Ectodermal cell (in vitro differentiated cells): ENCODE data around the gene IQCF2. TPM values are rescaled to one million over a fixed set of nuclear protein-coding genes. Genes with fewer than 3 reads are reported as not detected.

Experiments
- H3K27ac ChIP-seq: 2 replicates; pipeline ENCODE4 v1.7.0; 2013; ENCODE audit warnings: mild to moderate bottlenecking, low read depth, low read length; ENCODE audit not compliant: insufficient read depth, poor library complexity, severe bottlenecking
- H3K27me3 ChIP-seq: 2 replicates; pipeline ENCODE4 v1.7.0; 2013; ENCODE audit warnings: mild to moderate bottlenecking, low read length; ENCODE audit not compliant: insufficient read depth, control insufficient read depth, poor library complexity, severe bottlenecking
- H3K36me3 ChIP-seq: one replicate; pipeline ENCODE4 v1.7.0; 2013; ENCODE audit warnings: low read length; ENCODE audit not compliant: control insufficient read depth, insufficient read depth
- H3K4me1 ChIP-seq: one replicate; pipeline ENCODE4 v1.7.0; 2013; ENCODE audit warnings: low read length; ENCODE audit not compliant: control insufficient read depth, insufficient read depth
- H3K4me3 ChIP-seq: 2 replicates; pipeline ENCODE4 v1.7.0; 2013; ENCODE audit warnings: low read depth, low read length, control low read depth; ENCODE audit not compliant: insufficient read depth
- H3K9me3 ChIP-seq: 2 replicates; pipeline ENCODE4 v1.7.0; 2013; ENCODE audit warnings: mild to moderate bottlenecking, low read length, moderate library complexity; ENCODE audit not compliant: control insufficient read depth
- WGBS, 2 experiments: methylation state at CpG; one replicate each; pipeline ENCODE4 v1.1.7; 2013; ENCODE audit warnings: missing lambda C conversion rate in 2 of 2; 5-methylcytosine and 5-hydroxymethylcytosine counted together
- polyA plus RNA-seq, 4 experiments: library from polyadenylated mRNA; stranded (reverse); fragments of 50-300 nt; gene quantifications; one replicate each; pipeline ENCODE4 v1.2.3, GENCODE V29; 2013

The IQCF2 gene
- not detected for polyA plus RNA-seq (2013, experiment 1 of 4)
- not detected for polyA plus RNA-seq (2013, experiment 2 of 4)
- not detected for polyA plus RNA-seq (2013, experiment 3 of 4)
- polyA plus RNA-seq (2013, experiment 4 of 4), result not detected

- WGBS, 2 experiments, result 93 to 94% methylated on average over 7 of the region's 7 CpGs
- H3K9me3 ChIP-seq, result no peaks in the 10 kb centered on the region
- no peak within 1 kb of the TSS for H3K27ac ChIP-seq
- H3K27me3 ChIP-seq, result no peaks in the 10 kb centered on the region
- H3K36me3 ChIP-seq, result no peaks in the 10 kb centered on the region
- H3K4me1 ChIP-seq, result no peaks in the 10 kb centered on the region
- no peak within 1 kb of the TSS for H3K4me3 ChIP-seq
Measured at GRCh38 chr3:51860703-51861665, at the start of gene IQCF2. Gene IQCF2 (plus strand): TSS chr3:51861615. CDS start chr3:51861667, 52 bp downstream.

DNA sequence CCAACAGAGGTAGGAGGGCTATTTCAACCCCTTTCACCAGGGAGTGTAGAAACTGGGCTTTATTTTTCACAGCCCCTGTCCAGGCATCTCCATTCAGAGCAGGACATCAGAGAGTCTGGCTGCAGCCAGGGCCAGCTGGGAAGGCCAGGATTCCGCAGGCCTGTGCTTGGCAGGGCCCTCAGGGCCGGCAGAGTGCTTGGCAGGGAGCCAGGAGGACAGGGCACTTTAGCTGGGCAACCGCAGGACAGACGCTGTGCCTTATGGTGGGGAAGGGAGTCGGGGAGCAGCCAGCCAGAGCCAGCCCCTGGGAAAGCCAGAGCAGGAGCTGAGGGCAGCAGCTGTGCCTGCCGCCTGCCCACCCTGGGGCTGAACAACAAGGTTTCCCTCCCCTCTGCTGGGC, 47.9 kb upstream of the IQCF2 start:
- no peaks in the 10 kb centered on the region for H3K9me3 ChIP-seq
- H3K27me3 ChIP-seq, result no peaks in the 10 kb centered on the region
- 85 to 88% methylated on average over 6 of the region's 6 CpGs for WGBS, 2 experiments
- no peaks in the 10 kb centered on the region for H3K4me1 ChIP-seq
- H3K36me3 ChIP-seq, result no peaks in the 10 kb centered on the region
- H3K4me3 ChIP-seq, result no peak overlapping the region
- no peak overlapping the region for H3K27ac ChIP-seq

DNA sequence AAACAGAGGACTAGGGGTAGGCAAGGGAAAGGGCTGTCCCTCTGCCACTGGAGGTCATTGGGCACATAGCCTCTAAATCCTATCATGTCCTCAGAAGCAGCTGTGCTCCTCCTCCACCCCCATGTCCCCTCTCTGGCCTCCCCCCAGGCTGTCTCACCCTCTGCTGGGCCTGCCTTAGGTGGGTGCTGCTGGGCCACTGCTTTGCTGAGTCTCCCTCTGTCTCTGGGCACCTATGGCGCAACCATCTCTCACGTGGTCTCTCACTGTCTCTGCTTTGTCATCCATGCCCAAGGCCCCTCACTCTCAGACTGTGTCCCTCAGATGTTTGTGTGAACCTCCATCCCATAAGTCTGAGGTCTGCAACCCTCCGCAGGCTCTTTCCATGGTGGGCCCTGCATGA, 47.4 kb upstream of the IQCF2 start:
- Histone ChIP-seq H3K4me3 (no peak overlapping the region), H3K36me3 (no peaks in the 10 kb centered on the region), H3K9me3 (no peaks in the 10 kb centered on the region), H3K4me1 (no peaks in the 10 kb centered on the region), H3K27ac (no peak overlapping the region), H3K27me3 (no peaks in the 10 kb centered on the region)
- WGBS, 2 experiments, result 95 to 97% methylated on average over 3 of the region's 3 CpGs

DNA sequence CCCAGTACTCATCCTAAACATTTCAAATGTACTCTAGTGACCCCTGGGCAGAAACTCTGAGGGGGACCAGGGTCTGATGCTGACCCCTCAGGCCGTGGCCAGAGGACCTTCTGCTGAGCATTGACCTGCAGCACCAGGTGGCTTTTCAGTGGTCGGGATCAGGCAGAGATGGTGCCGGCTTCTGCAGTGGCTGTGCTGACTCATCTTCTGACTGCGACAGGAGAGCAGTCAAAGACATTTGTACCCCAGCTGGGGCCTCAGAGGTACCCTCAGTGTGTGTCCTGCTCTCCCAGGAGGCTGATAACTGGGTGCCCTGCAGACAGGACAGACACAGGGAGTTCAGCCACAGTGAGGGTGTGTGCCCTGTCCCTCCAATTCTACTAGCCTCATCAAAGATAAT, 45.8 kb upstream of the IQCF2 start:
- H3K36me3 ChIP-seq, result no peaks in the 10 kb centered on the region
- no peaks in the 10 kb centered on the region for H3K27me3 ChIP-seq
- no peak overlapping the region for H3K27ac ChIP-seq
- no peaks in the 10 kb centered on the region for H3K4me1 ChIP-seq
- H3K4me3 ChIP-seq, result no peak overlapping the region
- 76 to 79% methylated on average over 4 of the region's 4 CpGs for WGBS, 2 experiments
- H3K9me3 ChIP-seq, result no peaks in the 10 kb centered on the region

DNA sequence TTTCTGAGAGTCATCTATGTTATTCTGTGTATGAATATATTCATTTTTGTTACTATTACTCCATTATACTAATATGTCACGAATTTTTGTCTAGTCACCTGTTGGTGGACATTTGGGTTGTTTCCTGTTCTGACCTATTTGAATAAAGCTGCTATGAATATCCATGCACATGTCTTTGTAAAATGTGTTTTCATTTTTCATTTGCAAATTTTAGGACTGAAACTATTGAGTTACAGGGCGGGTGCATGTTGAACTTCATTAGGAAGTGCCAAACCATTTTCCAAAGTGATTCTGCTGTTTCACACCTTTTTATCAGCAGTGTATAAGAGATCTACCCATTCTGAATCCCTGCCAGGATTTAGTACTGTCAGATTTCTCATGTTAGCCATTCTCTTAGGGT, 44.7 kb upstream of the IQCF2 start:
- H3K4me3 ChIP-seq, result no peak overlapping the region
- no peaks in the 10 kb centered on the region for H3K4me1 ChIP-seq
- no peaks in the 10 kb centered on the region for H3K9me3 ChIP-seq
- no peaks in the 10 kb centered on the region for H3K27me3 ChIP-seq
- no peak overlapping the region for H3K27ac ChIP-seq
- 93 to 95% methylated on average over 1 to 2 of the region's 2 CpGs for WGBS, 2 experiments
- no peaks in the 10 kb centered on the region for H3K36me3 ChIP-seq

DNA sequence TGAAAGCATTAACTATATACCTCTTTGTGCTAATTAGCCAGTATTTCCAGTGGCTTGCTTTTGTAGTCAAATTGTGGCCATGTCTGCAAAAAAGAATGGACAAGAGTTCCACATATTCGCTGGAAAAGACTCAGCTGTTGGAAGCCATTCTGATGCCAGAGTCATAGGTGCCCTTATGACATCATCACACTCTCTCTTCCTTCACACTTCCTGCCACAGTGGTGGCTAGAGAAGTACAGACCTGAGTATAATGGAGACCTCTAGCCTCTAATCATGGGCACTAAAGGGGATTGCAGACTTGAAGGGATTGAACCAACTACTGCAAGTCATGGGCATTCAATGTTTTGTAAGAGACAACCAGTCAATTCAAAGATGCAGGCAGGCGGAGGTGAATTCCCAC, 44.0 kb upstream of the IQCF2 start:
- 92 to 95% methylated on average over 2 of the region's 2 CpGs for WGBS, 2 experiments
- Histone ChIP-seq H3K4me1 (no peaks in the 10 kb centered on the region), H3K36me3 (no peaks in the 10 kb centered on the region), H3K4me3 (no peak overlapping the region), H3K27me3 (no peaks in the 10 kb centered on the region), H3K27ac (no peak overlapping the region), H3K9me3 (no peaks in the 10 kb centered on the region)

- no peak overlapping the region for H3K4me3 ChIP-seq
- H3K36me3 ChIP-seq, result no peaks in the 10 kb centered on the region
- no peaks in the 10 kb centered on the region for H3K9me3 ChIP-seq
- no peak overlapping the region for H3K27ac ChIP-seq
- no peaks in the 10 kb centered on the region for H3K27me3 ChIP-seq
- no peaks in the 10 kb centered on the region for H3K4me1 ChIP-seq
- 95 to 96% methylated on average over 15 of the region's 15 CpGs for WGBS, 2 experiments
Measured at GRCh38 chr3:51819151-51819550, 42.3 kb upstream of the IQCF2 start.

- H3K27me3 ChIP-seq, result no peaks in the 10 kb centered on the region
- H3K36me3 ChIP-seq, result no peaks in the 10 kb centered on the region
- H3K27ac ChIP-seq, result no peak overlapping the region
- no peaks in the 10 kb centered on the region for H3K4me1 ChIP-seq
- no peak overlapping the region for H3K4me3 ChIP-seq
- no peaks in the 10 kb centered on the region for H3K9me3 ChIP-seq
- WGBS, 2 experiments, result 62 to 63% methylated on average over 12 of the region's 12 CpGs
Measured at GRCh38 chr3:51819709-51820406, 41.6 kb upstream of the IQCF2 start.

GRCh38 chr3:51828297-51828696, 33.1 kb upstream of the IQCF2 start:
- Histone ChIP-seq H3K27ac (no peak overlapping the region), H3K4me1 (no peaks in the 10 kb centered on the region), H3K27me3 (no peaks in the 10 kb centered on the region), H3K36me3 (no peaks in the 10 kb centered on the region), H3K9me3 (no peaks in the 10 kb centered on the region), H3K4me3 (no peak overlapping the region)
- WGBS, 2 experiments, result 77 to 94% methylated on average over 1 of the region's 1 CpG

- Histone ChIP-seq H3K9me3 (no peaks in the 10 kb centered on the region), H3K36me3 (no peaks in the 10 kb centered on the region), H3K27me3 (no peaks in the 10 kb centered on the region), H3K4me1 (no peaks in the 10 kb centered on the region), H3K27ac (no peak overlapping the region), H3K4me3 (no peak overlapping the region)
- WGBS, 2 experiments, result 94 to 95% methylated on average over 13 of the region's 13 CpGs
Measured at GRCh38 chr3:51830345-51830744, 31.1 kb upstream of the IQCF2 start.
